HG03460 (cell line): Measurements from ENCODE around the gene CLEC7A.

ENCODE experiments used
- ATAC-seq: cut with Tn5 transposase; IDR thresholded peaks from one replicate; pipeline ENCODE4 v1.9.1; 2021; ENCODE audit not compliant: unreplicated experiment

Gene CLEC7A

DNA sequence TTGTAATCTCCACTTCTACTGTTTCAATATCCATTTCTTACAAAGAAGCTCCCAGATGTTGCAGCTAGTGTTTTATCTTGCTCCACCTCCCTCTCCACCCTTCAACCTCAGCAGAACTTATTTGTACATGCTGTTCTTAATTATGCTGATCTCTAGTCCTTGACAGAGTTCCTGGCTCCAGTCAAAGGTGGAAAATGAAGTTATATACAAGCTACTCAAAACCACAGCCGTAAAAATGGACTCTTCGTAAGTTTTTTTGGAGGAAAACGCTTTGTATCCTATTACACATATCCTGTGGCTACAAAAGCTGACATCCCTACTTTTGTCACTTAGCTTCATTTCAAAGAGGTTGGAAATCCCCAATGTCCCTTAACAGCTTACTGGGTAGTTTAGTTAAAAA, 32.5 kb downstream of the CLEC7A start:
- ATAC-seq: no peak

DNA sequence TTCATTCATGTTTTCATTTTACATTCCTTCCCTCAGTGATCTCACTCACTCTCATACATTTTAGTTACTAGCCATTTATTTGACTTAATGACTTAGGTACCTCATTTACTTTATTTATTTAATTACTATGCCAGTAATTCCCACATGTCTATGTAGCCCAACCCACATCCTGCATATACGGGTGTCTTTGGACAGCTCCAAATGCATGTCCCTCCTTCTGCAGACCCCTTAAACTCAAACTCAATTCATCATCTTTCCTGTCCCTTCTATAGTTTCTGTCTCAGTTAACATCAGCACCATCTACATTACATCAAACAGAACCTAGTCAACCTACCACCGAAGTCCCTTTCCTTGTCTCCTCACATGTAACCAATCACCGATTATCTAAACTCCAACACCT, 34.0 kb downstream of the CLEC7A start:
- no peak for ATAC-seq

- ATAC-seq: no peak
These were observed 35.2 kb downstream of the CLEC7A start for GRCh38 chr12:10094646-10095395.

GRCh38 chr12:10088955-10089900, 40.8 kb downstream of the CLEC7A start:
- ATAC-seq: no peak

GRCh38 chr12:10088031-10088430, 42.0 kb downstream of the CLEC7A start:
- no peak for ATAC-seq

GRCh38 chr12:10086387-10086786, 43.6 kb downstream of the CLEC7A start:
- no peak for ATAC-seq

DNA sequence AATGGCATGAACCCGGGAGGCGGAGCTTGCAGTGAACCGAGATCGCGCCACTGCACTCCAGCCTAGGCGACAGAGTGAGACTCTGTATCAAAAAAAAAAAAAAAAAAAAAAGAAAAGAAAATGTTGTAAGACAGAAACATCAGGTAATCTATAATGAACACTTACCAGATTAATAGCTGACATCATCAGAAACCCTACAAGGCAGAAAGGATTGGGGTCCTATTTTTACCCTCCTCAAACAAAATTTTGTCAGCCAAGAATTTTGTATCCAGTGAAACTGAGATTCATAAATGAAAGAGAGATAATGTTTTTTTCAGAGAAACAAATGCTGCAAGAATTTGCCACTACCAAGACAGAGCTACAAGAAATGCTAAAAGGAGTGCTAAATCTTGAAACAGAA, 45.3 kb downstream of the CLEC7A start:
- no peak for ATAC-seq

- ATAC-seq: no peak
These were observed 47.7 kb downstream of the CLEC7A start for GRCh38 chr12:10082117-10082874.

DNA sequence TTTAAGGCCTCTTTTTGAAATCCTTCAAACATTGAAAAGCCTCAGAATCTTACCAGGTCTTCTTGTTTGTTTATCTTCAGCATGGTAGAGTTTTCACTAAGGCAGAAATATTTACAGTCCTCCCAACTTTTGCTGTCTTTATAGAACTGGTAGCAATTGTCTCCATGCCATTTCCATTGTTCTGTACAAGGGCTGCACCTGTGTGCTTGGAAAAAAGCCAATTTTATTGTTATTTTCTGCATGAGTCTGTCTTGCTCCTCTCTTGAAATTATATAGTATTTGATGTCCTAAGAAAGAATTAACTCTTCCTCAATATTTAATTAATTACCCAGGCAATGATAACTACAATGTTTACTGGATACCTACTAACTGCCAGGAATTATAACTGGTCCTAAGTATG, 54.5 kb downstream of the CLEC7A start:
- no peak for ATAC-seq

GRCh38 chr12:10073261-10073660, 56.7 kb downstream of the CLEC7A start:
- ATAC-seq: no peak

GRCh38 chr12:10072131-10072530, 57.9 kb downstream of the CLEC7A start:
- ATAC-seq: no peak

DNA sequence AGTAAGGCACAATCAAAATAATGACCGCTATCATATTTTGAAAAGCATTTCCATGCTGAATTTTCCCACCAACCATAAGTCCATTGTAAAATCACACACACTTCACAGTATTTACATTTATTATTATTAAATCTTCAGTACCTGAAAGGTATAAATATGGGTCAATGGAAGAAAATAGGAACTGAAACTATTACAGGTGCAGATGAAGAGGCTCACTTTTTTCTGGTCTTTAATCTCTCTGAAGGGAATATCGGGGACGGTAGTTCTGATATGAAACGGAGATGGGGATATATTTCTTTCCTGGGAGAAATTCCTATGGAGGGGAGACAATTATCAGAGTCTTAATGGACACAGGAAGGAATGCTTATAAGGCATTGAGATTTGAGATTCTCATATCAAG, 59.6 kb downstream of the CLEC7A start:
- ATAC-seq: no peak

GRCh38 chr12:10069976-10070375, 60.0 kb downstream of the CLEC7A start:
- no peak for ATAC-seq

DNA sequence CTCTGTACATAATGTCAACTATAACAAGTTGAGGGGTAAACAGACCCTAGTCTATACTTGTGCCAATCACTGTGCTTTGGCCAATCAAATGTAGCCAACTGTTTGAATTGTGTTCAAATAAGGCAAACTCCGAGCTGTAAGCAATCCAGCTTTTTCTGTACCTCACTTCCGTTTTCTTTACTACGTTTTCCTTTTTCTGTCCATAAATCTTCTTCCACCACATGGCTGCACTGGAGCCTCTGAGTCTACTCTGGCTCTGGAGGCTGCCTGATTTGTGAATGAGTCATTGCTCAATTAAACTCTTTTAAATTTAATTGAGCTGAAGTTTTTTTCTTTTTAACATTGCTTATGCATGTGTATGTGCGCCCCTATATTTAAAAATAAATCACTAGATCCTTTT, 60.9 kb downstream of the CLEC7A start:
- no peak for ATAC-seq

DNA sequence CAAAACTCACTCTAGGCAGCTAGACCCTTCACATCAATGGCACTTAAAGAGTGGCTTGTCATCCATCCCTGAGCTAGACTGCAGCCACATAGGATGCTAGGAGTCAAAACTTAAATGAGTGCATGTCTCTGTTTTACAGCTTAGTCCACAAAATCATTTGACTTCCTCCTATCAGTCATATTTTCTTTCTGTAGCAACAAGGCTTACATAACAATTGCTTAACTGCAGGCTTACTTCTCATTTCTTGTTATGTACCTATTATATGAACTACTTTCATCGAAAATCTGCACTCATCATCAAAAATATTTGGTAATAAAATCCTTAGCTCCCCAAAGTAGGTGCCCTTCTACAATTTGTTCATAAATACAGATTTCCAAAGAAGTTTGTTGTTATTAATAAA, 61.4 kb downstream of the CLEC7A start:
- ATAC-seq: no peak

DNA sequence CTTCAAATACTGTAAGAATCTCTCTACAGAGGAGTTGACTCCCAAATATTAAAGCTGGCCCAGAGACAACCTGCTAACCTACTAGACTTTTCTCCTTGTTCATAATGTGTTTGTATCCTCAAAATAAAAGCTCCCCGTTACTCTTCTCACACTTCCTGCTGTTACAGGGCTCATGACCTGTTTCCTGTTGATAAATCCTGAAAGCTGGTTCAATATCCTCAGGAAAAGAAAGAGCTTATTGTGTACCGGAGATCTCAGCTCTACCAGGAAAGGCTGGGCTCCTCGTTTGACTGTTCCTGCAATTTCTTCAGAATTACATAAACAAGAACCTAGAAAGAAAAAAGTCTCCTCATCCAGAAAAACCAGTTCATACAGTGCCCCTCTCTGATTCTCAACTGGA, 62.1 kb downstream of the CLEC7A start:
- ATAC-seq: no peak

DNA sequence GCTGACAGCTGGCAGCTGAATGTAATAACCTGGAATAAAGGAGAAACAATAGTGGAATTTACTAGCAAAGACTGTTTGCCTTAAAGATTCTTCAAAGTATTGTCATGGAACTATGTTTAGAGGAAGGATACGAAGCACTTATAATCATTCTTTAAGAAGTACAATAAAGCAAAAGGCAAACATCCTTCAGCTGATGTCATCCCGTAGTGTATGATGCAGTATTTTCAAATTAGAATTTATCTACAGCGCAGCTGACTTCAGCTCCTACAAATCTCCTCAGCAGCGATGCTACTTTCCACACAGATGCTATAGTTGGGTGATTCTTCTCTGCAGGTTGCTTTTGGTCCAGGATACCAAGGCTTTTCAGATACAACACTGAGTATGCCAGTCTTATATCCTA, 62.7 kb downstream of the CLEC7A start:
- no peak for ATAC-seq
